GM18517 (cell line): ENCODE measurements around the gene EXOC6B.
A peak's percentile ranks its signal among the peaks of the same experiment; 100 is the strongest.

Experiments used
- ATAC-seq: cut with Tn5 transposase; IDR thresholded peaks from one replicate; pipeline ENCODE4 v1.9.1; 2021; ENCODE audit warnings: mild to moderate bottlenecking, moderate library complexity; ENCODE audit not compliant: unreplicated experiment

The EXOC6B gene

GRCh38 chr2:72830273-72830672 is 4.4 kb upstream of the EXOC6B start:
- peak; percentile 47 for ATAC-seq

GRCh38 chr2:72828840-72829507 is 3.1 kb upstream of the EXOC6B start:
- ATAC-seq: no peak

- ATAC-seq: no peak
These were observed 2.3 kb upstream of the EXOC6B start for GRCh38 chr2:72827966-72828646.

GRCh38 chr2:72827487-72827886 is 1.7 kb upstream of the EXOC6B start:
- ATAC-seq: no peak

GRCh38 chr2:72826156-72826477 is 284 bp upstream of the EXOC6B start:
- ATAC-seq: no peak

- ATAC-seq: no peak
These were observed 1.5 kb downstream of the EXOC6B start for GRCh38 chr2:72824224-72824842.

GRCh38 chr2:72822794-72823193 is 3.0 kb downstream of the EXOC6B start:
- no peak for ATAC-seq

- ATAC-seq: no peak
These were observed 3.9 kb downstream of the EXOC6B start for GRCh38 chr2:72821983-72822382.

GRCh38 chr2:72821118-72821517 is 4.7 kb downstream of the EXOC6B start:
- no peak for ATAC-seq

- no peak for ATAC-seq
These were observed 6.3 kb downstream of the EXOC6B start for GRCh38 chr2:72819501-72819900.

- ATAC-seq: no peak
These were observed 10.1 kb downstream of the EXOC6B start for GRCh38 chr2:72815655-72816278.

GRCh38 chr2:72813841-72814240 is 12.0 kb downstream of the EXOC6B start:
- ATAC-seq: no peak

- ATAC-seq: no peak
These were observed 15.7 kb downstream of the EXOC6B start for GRCh38 chr2:72810165-72810564.

- ATAC-seq: no peak
These were observed 16.7 kb downstream of the EXOC6B start for GRCh38 chr2:72809095-72809494.

GRCh38 chr2:72806280-72806945 is 19.4 kb downstream of the EXOC6B start:
- no peak for ATAC-seq

GRCh38 chr2:72803626-72804320 is 22.1 kb downstream of the EXOC6B start:
- ATAC-seq: no peak

- no peak for ATAC-seq
These were observed 22.7 kb downstream of the EXOC6B start for GRCh38 chr2:72803151-72803550.

GRCh38 chr2:72800492-72800891 is 25.3 kb downstream of the EXOC6B start:
- ATAC-seq: no peak

- no peak for ATAC-seq
These were observed 28.1 kb downstream of the EXOC6B start for GRCh38 chr2:72797740-72798139.

GRCh38 chr2:72796766-72797165 is 29.1 kb downstream of the EXOC6B start:
- no peak for ATAC-seq

GRCh38 chr2:72794572-72794971 is 31.3 kb downstream of the EXOC6B start:
- ATAC-seq: no peak
